ENCODE data around the gene TRPM1. TPM values are rescaled to one million over a fixed set of nuclear protein-coding genes. Genes with fewer than 3 reads are reported as not detected.

TRPM1 gene
- total and polyA plus RNA-seq, 5 donors from 2014 or later, result not detected

DNA sequence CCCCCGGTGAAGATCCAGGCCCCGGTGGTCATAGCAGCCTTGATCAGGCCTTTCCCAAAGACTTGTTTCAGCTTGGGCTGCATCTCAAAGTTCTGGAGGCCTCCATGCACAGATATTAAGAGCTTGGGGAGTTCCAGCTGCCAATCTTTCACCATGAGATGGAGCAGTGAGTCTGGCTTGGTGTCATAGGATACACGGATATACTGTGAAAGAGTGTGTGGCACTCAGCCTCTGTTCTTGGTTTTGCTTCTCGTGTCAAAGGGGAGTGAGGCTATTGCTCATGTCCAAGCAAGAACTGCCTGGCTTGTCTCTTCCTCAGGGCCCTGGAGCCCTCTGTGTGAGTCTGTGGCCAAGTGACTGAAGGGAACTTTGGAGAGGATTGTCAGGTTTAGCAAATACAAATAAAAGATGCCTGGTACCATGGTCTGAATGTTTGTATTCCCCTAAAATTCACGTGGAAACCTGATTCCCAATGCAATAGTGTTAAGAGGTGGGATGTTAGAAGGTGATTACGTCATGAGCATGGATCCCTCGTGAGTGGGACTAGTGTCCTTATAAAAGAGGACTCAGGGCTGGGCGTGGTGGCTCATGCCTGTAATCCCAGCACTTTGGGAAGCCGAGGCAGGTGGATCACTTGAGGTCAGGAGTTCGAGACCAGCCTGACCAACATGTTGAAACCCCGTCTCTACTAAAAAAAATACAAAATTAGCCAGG lies 33.5 kb downstream of the TRPM1 start:
- no peak overlapping the region for H3K27ac ChIP-seq (ENCODE audit: insufficient read depth, low read length, poor library complexity, severe bottlenecking)
- H3K27me3 ChIP-seq (ENCODE audit: control insufficient read depth, insufficient read depth, low read length), result no peaks in the 10 kb centered on the region
- no peaks in the 10 kb centered on the region for H3K36me3 ChIP-seq (ENCODE audit: control insufficient read depth, insufficient read depth, low read length)
- H3K4me1 Mint-ChIP-seq, result no peaks in the 10 kb centered on the region
- H3K36me3 Mint-ChIP-seq, result no peaks in the 10 kb centered on the region
- no peaks in the 10 kb centered on the region for H3K9me3 ChIP-seq (ENCODE audit: control insufficient read depth in 2 of 2, low read length in 2 of 2)
- no peak overlapping the region for H3K4me3 Mint-ChIP-seq
- H3K4me1 ChIP-seq (ENCODE audit: control insufficient read depth, insufficient read depth, low read length, poor library complexity, severe bottlenecking), result no peaks in the 10 kb centered on the region
- peaks cover 0 to 1% (median 0%) of the 10 kb centered on the region in 7 donors for H3K9me3 Mint-ChIP-seq
- H3K27ac Mint-ChIP-seq, result no peak overlapping the region
- no peak overlapping the region for H3K4me3 ChIP-seq (ENCODE audit: low read depth, low read length)
- H3K27me3 Mint-ChIP-seq, result peaks cover 4% of the 10 kb centered on the region
- no peak for DNase-seq
- no peak for ATAC-seq (ENCODE audit: low read depth in 2 of 2)

DNA sequence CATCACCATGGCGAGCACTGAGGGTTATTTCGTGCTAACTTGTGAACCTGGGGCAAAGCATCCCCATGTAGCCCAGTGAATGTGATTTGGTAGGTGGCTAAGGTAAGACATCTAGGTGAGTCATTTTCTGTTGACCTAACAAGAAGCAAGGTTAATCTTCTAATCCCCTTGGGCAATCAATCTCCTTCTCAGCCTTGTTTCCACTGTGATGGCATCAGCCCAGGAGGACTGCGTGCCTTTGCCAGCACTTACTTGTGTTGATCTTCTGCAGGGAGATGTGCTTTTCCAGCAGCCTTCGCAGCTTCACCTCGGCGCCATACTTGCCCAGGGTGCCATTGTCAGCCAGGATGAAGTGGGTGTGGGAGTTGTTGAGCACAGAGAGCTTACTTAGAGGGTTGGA lies 35.7 kb downstream of the TRPM1 start:
- Mint-ChIP-seq H3K9me3 (peaks cover 0 to 1% (median 0%) of the 10 kb centered on the region in 7 donors), H3K27me3 (peaks cover 4% of the 10 kb centered on the region)

DNA sequence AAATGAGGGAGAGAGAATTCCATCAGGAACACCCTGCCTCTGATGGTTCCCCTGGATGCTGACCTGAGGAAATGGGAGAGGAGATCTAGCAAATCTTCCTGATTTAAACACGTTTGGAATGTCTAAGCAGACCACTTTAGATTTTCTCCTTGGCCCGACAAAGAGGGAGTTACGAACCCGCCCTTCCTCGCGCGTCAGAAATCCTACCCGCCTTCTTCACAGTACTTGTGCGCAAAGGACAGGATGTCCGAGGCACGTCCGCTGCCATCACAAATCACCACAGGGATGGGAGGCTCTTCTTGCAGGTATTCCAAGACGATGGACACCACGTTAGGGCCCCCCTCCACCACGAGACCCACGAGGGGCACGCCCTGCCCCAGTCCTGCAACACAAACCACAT lies 38.6 kb downstream of the TRPM1 start:
- ATAC-seq (ENCODE audit: low read depth in 2 of 2) (no peak), DNase-seq (no peak)
- no peaks in the 10 kb centered on the region for H3K4me1 Mint-ChIP-seq
- H3K27me3 Mint-ChIP-seq, result peaks cover under 1% of the 10 kb centered on the region
- no peaks in the 10 kb centered on the region for H3K36me3 ChIP-seq (ENCODE audit: control insufficient read depth, insufficient read depth, low read length)
- no peak overlapping the region for H3K27ac Mint-ChIP-seq
- H3K9me3 Mint-ChIP-seq, result peaks cover 0 to 1% (median 0%) of the 10 kb centered on the region in 7 donors
- H3K9me3 ChIP-seq (ENCODE audit: control insufficient read depth in 2 of 2, low read length in 2 of 2), result no peaks in the 10 kb centered on the region
- H3K4me3 ChIP-seq (ENCODE audit: low read depth, low read length), result no peak overlapping the region
- no peak overlapping the region for H3K27ac ChIP-seq (ENCODE audit: insufficient read depth, low read length, poor library complexity, severe bottlenecking)
- no peaks in the 10 kb centered on the region for H3K4me1 ChIP-seq (ENCODE audit: control insufficient read depth, insufficient read depth, low read length, poor library complexity, severe bottlenecking)
- no peaks in the 10 kb centered on the region for H3K36me3 Mint-ChIP-seq
- H3K4me3 Mint-ChIP-seq, result no peak overlapping the region
- peaks cover 5% of the 10 kb centered on the region for H3K27me3 ChIP-seq (ENCODE audit: control insufficient read depth, insufficient read depth, low read length)

More for the DNA sequence above, 35.7 kb downstream of the TRPM1 start:
- H3K27me3 ChIP-seq (ENCODE audit: control insufficient read depth, insufficient read depth, low read length), result no peaks in the 10 kb centered on the region
- Mint-ChIP-seq H3K4me3 (no peak overlapping the region), H3K4me1 (no peaks in the 10 kb centered on the region), H3K36me3 (no peaks in the 10 kb centered on the region), H3K27ac (no peak overlapping the region)
- DNase-seq (no peak), ATAC-seq (ENCODE audit: low read depth in 2 of 2) (no peak)
- no peak overlapping the region for H3K4me3 ChIP-seq (ENCODE audit: low read depth, low read length)
- H3K4me1 ChIP-seq (ENCODE audit: control insufficient read depth, insufficient read depth, low read length, poor library complexity, severe bottlenecking), result no peaks in the 10 kb centered on the region
- no peaks in the 10 kb centered on the region for H3K9me3 ChIP-seq (ENCODE audit: control insufficient read depth in 2 of 2, low read length in 2 of 2)
- no peak overlapping the region for H3K27ac ChIP-seq (ENCODE audit: insufficient read depth, low read length, poor library complexity, severe bottlenecking)
- no peaks in the 10 kb centered on the region for H3K36me3 ChIP-seq (ENCODE audit: control insufficient read depth, insufficient read depth, low read length)

DNA sequence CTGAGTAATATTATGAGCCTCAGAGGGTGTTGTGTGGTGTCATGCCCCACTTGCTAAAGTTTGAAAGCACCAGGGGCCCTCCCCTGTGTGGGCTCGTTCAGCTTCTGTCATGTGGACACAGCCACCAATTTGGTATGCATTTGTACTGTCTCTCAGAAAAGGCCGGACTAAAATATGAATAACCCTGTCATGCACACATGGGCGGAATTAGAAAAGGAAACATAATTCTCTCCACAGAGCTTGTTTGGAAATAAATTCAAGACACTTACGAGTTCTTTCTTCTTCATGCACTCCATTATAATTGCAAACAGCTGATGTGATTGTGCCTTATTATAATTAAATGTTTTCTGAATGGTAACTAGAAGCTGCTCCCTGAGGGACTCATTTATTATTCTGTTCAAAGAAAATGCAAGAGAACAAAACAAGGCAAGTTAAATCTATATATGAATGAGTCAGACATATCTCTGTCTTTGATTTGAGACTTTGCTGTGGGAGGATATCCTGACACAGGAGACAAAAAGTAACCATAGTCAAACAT lies 39.1 kb downstream of the TRPM1 start:
- peaks cover 4% of the 10 kb centered on the region for H3K27me3 Mint-ChIP-seq

DNA sequence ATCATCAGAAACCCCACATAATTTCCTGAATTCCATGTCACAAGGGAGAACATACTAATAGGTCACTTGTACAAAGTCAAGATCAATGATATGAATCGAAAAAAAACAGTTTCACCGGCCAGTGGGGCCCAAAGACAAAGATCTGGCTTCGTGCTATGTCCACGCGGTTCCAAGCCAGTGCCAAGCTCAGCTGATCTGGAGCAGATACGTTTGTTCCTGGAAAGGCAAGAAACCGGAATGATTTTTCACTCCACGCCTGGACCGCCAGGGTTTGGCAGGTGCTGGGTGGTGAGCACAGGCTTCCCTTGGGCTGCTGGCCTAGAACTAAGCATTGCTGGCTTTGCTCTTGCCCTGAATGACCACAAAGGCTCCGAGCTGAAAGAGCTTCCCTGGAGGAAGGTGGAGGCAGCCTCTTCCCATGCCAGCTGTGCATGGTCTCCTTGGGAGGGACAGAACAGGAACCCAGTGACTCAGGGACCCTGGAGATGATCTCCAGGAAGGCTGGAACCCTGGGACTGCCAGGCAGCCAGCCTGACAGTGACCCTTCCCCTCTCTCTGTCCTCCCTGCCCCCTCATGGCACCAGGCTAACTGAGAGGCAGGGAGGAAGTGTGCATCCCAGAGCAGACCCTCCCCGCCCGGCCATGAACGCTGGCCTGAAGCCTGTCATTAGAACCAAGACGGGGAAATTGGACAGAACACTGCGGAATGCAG lies 40.9 kb downstream of the TRPM1 start:
- Mint-ChIP-seq H3K27me3 (peaks cover 11% of the 10 kb centered on the region), H3K4me3 (no peak overlapping the region), H3K36me3 (no peaks in the 10 kb centered on the region), H3K27ac (no peak overlapping the region), H3K9me3 (peaks cover 0 to 5% (median 0%) of the 10 kb centered on the region in 7 donors), H3K4me1 (no peaks in the 10 kb centered on the region)
- DNase-seq, result no peak
- Histone ChIP-seq H3K4me3 (ENCODE audit: low read depth, low read length) (no peak overlapping the region), H3K4me1 (ENCODE audit: control insufficient read depth, insufficient read depth, low read length, poor library complexity, severe bottlenecking) (no peaks in the 10 kb centered on the region), H3K27me3 (ENCODE audit: control insufficient read depth, insufficient read depth, low read length) (peaks cover 7% of the 10 kb centered on the region), H3K9me3 (ENCODE audit: control insufficient read depth in 2 of 2, low read length in 2 of 2) (peaks cover 0 to 3% of the 10 kb centered on the region in 2 experiments), H3K36me3 (ENCODE audit: control insufficient read depth, insufficient read depth, low read length) (no peaks in the 10 kb centered on the region), H3K27ac (ENCODE audit: insufficient read depth, low read length, poor library complexity, severe bottlenecking) (no peak overlapping the region)
- ATAC-seq (ENCODE audit: low read depth in 2 of 2), result no peak

More for the DNA sequence above, 39.1 kb downstream of the TRPM1 start:
- Mint-ChIP-seq H3K36me3 (no peaks in the 10 kb centered on the region), H3K9me3 (peaks cover 0 to 1% (median 0%) of the 10 kb centered on the region in 7 donors), H3K27ac (no peak overlapping the region), H3K4me3 (no peak overlapping the region), H3K4me1 (no peaks in the 10 kb centered on the region)
- no peaks in the 10 kb centered on the region for H3K4me1 ChIP-seq (ENCODE audit: control insufficient read depth, insufficient read depth, low read length, poor library complexity, severe bottlenecking)
- no peak for ATAC-seq (ENCODE audit: low read depth in 2 of 2)
- peaks cover 5% of the 10 kb centered on the region for H3K27me3 ChIP-seq (ENCODE audit: control insufficient read depth, insufficient read depth, low read length)
- H3K36me3 ChIP-seq (ENCODE audit: control insufficient read depth, insufficient read depth, low read length), result no peaks in the 10 kb centered on the region
- DNase-seq, result no peak
- no peak overlapping the region for H3K27ac ChIP-seq (ENCODE audit: insufficient read depth, low read length, poor library complexity, severe bottlenecking)
- H3K9me3 ChIP-seq (ENCODE audit: control insufficient read depth in 2 of 2, low read length in 2 of 2), result no peaks in the 10 kb centered on the region
- H3K4me3 ChIP-seq (ENCODE audit: low read depth, low read length), result no peak overlapping the region

DNA sequence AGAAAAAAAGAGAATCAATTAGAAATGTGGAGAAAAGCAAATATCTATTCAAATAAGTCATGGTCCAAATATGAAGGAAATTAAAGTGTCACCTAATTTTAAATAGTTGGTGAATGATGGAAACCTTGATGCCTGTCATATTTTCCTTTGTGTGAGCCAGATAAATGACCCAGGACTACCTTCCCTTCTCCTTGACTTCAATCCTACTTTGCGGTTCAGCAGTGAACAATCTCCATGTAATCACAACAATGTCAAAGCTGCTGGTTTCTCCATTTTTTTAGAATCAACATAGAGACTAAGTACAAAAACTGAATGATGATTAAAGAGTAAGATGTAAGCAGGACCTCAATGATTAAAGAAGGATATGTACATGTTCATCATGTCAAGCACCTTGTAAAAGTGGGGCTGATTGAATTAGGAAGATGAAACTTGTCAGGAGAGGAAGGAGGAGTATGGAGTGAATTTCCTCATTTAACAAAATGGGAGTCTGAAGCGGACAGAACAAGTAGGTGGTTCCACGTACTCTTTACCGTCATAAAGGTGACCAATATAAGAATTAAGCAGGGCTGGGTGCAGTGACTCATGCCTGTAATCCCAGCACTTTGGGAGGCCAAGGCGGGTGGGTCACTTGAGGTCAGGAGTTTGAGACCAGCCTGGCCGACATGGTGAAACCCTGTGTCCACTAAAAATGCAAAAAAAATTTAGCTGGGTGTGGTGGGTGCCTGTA lies 43.1 kb downstream of the TRPM1 start:
- Mint-ChIP-seq H3K9me3 (peaks cover 0 to 5% (median 0%) of the 10 kb centered on the region in 7 donors), H3K4me3 (no peak overlapping the region), H3K27ac (no peak overlapping the region), H3K36me3 (no peaks in the 10 kb centered on the region), H3K27me3 (peaks cover 26% of the 10 kb centered on the region), H3K4me1 (no peaks in the 10 kb centered on the region)
- H3K4me1 ChIP-seq (ENCODE audit: control insufficient read depth, insufficient read depth, low read length, poor library complexity, severe bottlenecking), result no peaks in the 10 kb centered on the region
- no peaks in the 10 kb centered on the region for H3K36me3 ChIP-seq (ENCODE audit: control insufficient read depth, insufficient read depth, low read length)
- peaks cover 0 to 3% of the 10 kb centered on the region in 2 experiments for H3K9me3 ChIP-seq (ENCODE audit: control insufficient read depth in 2 of 2, low read length in 2 of 2)
- DNase-seq (no peak), ATAC-seq (ENCODE audit: low read depth in 2 of 2) (no peak)
- H3K27ac ChIP-seq (ENCODE audit: insufficient read depth, low read length, poor library complexity, severe bottlenecking), result no peak overlapping the region
- peaks cover 13% of the 10 kb centered on the region for H3K27me3 ChIP-seq (ENCODE audit: control insufficient read depth, insufficient read depth, low read length)
- no peak overlapping the region for H3K4me3 ChIP-seq (ENCODE audit: low read depth, low read length)

DNA sequence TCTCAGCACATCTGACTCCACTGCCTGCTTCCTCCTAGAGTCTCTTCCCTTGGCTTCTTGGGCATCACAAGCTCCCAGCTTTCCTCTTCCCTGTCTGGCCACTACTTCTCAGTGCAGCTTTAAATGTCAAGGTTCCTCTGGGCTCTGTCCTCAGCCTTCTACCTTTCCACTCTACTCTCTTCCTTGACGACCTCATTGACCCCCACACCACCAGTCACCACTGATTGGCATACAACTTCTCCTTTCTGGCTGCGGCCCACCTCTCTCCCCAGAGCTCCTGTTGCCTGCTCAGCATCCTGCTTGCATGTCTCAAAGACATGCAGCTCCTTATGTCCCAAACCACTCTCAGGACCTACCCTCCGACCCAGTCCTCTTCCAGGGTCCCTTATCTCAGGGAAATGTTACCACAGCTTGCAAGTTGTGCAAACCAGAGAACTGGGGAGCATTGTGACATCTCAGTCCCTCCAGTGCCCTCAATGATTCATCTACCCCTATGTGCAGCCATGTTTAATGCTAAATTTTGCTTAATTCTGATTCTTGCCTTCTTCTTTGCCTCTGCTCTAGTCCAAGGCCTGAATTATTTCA lies 49.9 kb downstream of the TRPM1 start:
- Histone ChIP-seq H3K27ac (ENCODE audit: insufficient read depth, low read length, poor library complexity, severe bottlenecking) (no peak overlapping the region), H3K27me3 (ENCODE audit: control insufficient read depth, insufficient read depth, low read length) (peaks cover 8% of the 10 kb centered on the region), H3K36me3 (ENCODE audit: control insufficient read depth, insufficient read depth, low read length) (no peaks in the 10 kb centered on the region), H3K9me3 (ENCODE audit: control insufficient read depth in 2 of 2, low read length in 2 of 2) (no peaks in the 10 kb centered on the region), H3K4me1 (ENCODE audit: control insufficient read depth, insufficient read depth, low read length, poor library complexity, severe bottlenecking) (no peaks in the 10 kb centered on the region), H3K4me3 (ENCODE audit: low read depth, low read length) (no peak overlapping the region)
- no peak overlapping the region for H3K4me3 Mint-ChIP-seq
- peaks cover 27% of the 10 kb centered on the region for H3K27me3 Mint-ChIP-seq
- H3K27ac Mint-ChIP-seq, result no peak overlapping the region
- H3K4me1 Mint-ChIP-seq, result peaks cover 0 to 2% (median 0%) of the 10 kb centered on the region in 4 donors
- DNase-seq (no peak), ATAC-seq (ENCODE audit: low read depth in 2 of 2) (no peak)
- H3K36me3 Mint-ChIP-seq, result no peaks in the 10 kb centered on the region
- no peaks in the 10 kb centered on the region for H3K9me3 Mint-ChIP-seq
